Activated CD4-positive, alpha-beta T cell treated with anti-CD3 and anti-CD28 coated beads for 4 hours (primary cell): ENCODE results near the gene PSMC5.
A peak's percentile ranks its signal among the peaks of the same experiment; 100 is the strongest.

ENCODE experiments used
- DNase-seq, 2 donors: peaks; one replicate each; pipeline ENCODE4 v3.0.0-alpha.2; 2020

Gene PSMC5

DNA sequence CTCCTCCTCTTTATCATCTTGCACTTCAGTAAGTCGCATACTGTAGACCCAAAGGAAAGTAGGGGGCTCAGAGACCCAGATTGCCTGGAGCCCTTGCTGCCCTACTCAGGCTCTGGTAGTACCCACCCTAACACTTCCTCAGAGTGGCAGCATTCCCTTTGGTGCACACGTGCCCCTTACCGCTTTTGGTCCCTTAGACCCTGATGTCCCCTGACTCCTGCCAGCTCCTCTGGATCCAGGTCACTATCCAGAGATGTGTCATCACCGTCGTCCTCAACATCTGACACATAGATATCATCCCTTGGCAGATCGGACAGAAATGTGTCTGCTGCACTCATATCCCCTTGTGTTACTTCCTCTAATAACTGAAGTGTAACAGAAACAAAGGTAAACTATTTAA, 5.4 kb upstream of the PSMC5 start:
- no peak for DNase-seq

- no peak for DNase-seq
These were observed 4.7 kb upstream of the PSMC5 start for GRCh38 chr17:63822537-63822936.

DNA sequence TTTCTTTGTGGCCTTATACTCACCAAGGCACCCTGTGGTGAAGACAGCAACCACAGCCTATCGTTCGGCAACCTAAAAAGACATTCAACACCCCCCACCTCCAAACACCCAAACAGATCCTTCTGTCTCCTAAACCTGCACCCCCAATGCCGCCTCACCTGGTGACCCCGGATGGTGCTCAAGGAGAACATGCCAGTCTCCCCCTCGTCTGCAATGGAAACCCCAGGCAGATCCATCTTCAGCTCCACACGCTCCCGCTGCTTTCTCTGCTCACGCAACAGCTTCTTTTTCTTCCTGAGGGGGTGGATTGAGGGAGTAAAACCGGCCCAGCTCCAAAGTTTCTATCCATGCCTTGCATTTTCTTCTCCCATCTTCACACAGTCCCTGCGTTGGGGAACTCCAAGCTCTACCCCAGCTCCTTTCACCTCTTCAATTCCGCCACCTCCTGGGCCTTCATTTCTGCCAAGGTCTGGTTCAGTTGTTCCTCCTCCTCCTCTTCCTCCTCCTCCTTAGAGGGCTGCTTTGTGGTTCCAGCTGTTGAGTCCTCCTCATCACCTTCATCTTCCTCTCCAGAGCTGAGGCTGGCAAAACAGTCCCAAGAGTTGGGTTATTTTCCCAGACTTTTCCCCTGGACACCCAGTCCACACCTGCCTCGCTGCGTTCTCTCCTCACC, 3.4 kb upstream of the PSMC5 start:
- DNase-seq, result no peak

GRCh38 chr17:63824362-63824761, 2.9 kb upstream of the PSMC5 start:
- DNase-seq, result no peak

GRCh38 chr17:63826468-63827001, 696 bp upstream of the PSMC5 start:
- DNase-seq, result no peak

GRCh38 chr17:63827801-63828221, 580 bp downstream of the PSMC5 start:
- DNase-seq, result no peak

- DNase-seq, result no peak
These were observed 1.7 kb downstream of the PSMC5 start for GRCh38 chr17:63828936-63829335.

GRCh38 chr17:63830278-63830677, 3.0 kb downstream of the PSMC5 start:
- no peak for DNase-seq

- no peak for DNase-seq
These were observed 3.8 kb downstream of the PSMC5 start for GRCh38 chr17:63830904-63831491.

DNA sequence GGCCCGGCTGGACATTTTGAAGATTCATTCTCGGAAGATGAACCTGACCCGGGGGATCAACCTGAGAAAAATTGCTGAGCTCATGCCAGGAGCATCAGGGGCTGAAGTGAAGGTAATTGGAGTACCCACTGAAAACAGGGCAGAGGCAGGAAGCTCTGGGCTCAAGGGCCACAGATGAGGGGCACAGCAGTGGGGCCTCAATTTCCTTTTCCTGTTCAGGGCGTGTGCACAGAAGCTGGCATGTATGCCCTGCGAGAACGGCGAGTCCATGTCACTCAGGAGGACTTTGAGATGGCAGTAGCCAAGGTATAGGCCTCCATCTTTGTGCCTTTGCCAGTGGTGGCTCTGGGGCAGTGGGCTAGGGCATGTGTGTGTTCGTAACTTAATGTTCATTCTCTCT, 4.3 kb downstream of the PSMC5 start:
- DNase-seq, result no peak

DNA sequence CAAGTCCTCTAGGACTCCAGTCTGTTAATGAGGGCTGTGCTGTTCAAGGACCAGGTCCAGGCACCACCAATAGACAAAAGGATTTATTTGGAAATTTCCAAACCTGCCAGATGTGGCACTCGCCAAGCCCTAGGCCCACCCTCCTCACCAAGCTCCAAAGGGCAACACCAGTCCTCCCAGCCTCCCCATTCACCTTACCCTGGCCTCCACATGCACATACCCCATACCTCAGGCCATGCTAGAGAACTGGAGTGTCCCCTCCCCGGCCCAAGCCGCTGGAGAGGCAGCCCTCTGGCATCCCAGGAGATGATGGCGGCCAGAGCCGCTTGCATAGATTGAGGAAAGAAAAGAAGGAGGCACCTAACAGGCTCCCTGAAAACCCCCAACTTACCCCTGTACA, 4.8 kb downstream of the PSMC5 start:
- DNase-seq, result no peak

GRCh38 chr17:63832455-63832854, 5.2 kb downstream of the PSMC5 start:
- DNase-seq, result no peak

- no peak for DNase-seq
These were observed 6.0 kb downstream of the PSMC5 start for GRCh38 chr17:63833026-63833740.

DNA sequence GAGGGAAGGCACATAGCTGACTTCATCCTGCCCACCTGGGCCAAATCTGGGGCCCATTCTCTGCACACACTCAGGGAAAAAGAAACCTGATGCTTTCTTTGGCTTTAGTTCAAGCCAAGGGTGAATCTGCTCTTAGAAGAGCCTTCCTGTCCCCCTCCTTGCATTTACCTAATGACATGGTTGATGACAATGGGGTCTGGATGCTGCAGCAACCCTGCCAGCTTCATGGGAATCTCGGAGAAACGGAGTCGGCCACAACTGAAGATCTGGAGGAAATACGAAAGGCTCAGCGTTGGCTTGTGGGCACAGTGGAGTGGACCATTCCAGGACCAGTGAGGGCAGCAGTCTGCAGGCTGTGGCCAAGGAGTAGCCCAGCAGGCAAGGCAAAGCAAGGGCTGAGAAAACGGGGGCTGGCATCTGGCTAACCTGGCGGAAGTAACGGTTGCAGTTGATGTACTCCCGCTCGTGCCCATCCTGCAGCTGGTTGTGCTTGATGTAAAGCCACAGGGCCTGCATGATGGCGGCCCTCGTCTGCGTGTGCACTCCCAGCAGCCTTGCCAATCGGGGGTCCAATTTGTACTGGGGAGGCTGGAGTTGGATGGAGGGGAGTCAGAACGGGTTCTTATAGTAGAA, 6.6 kb downstream of the PSMC5 start:
- DNase-seq, result no peak

DNA sequence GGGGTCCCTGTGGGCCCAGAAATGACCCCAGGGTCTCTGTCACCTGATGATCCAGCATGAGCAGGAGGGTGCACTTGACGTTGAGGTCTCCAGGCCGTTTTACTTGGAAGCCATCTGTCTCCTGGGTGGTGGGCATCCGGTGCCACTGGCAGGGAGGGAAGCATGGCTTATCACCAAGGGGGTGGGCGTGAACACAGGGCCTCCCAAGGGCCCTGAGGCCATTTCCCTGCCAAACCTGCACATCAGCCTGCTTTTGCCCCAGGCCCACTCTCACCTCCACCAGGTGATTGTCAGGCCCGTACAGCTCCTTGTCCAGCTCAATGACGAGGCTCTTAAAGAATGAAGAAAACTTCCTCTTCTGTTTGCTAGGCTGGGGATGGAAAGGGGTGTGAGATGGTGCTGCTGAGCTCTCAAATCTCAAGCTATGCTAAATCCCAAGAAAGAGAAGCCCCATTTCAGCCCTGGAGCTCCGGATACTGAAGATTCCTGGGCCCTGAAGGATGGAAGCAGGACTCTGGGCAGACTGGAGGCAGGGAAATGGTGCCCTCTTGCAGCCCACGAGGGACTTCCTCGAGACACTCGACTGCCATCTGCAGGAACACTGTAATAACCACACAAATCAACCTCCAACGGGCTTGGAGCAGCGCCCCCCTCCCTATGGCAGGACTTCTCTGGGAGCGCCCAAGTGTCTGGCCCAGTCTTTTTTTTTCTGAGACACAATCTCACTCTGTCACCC, 7.4 kb downstream of the PSMC5 start:
- DNase-seq, result peak; percentile 61 to 62

DNA sequence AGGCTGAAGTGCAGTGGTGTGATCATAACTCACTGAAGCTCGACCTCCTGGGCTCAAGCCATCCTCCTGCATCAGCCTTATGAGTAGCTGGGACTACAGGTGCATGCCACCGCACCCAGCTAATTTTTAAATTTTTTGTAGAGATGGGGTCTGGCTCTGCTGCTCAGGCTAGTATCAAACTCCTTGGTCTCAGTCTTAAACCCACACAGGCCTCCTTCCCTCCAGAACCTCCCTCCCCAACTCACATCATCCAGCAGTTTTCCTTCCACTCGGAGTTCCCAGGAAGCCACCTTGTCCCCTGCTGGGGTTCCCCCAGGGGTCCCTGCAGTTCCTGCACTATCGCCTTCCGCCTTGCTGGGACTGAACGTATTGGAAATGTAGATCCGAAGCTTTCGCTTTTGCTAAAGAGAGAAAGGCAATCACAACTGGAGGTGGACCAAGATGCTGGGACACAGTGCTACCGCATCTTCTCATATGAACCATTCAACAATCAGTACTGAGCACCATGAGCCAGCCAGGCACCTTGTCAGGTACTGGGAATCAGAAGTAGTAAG, 8.0 kb downstream of the PSMC5 start:
- DNase-seq, result no peak

GRCh38 chr17:63836811-63837210, 9.6 kb downstream of the PSMC5 start:
- DNase-seq, result no peak

- no peak for DNase-seq
These were observed 10.2 kb downstream of the PSMC5 start for GRCh38 chr17:63837480-63837879.

GRCh38 chr17:63837962-63838600, 10.8 kb downstream of the PSMC5 start:
- DNase-seq, result no peak

DNA sequence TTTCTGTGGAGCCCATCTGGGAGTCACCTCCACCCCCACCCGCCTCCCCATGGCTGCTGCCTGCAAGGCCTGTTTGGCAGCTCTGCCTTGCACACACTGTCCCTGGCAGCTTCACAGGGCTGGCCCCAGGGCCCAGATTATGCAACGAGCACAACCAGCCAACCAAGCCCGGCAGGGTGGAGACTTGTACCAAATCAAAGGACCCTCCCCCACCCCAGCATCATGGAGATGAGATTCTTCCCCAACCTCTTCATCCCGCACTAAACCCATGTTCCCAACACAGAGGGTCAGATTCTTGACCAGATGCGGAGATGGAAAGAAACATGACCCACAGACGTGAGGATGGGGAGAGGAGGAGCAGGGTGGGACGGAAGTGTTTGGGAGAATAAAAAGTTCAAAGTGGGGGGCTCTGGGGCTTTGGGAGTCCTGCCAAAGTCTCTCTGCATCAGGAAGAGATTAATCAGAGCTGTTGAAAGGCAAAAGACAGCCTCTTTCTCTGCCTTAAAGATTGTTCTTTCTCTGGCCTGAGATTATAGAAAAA, 11.5 kb downstream of the PSMC5 start:
- no peak for DNase-seq

DNA sequence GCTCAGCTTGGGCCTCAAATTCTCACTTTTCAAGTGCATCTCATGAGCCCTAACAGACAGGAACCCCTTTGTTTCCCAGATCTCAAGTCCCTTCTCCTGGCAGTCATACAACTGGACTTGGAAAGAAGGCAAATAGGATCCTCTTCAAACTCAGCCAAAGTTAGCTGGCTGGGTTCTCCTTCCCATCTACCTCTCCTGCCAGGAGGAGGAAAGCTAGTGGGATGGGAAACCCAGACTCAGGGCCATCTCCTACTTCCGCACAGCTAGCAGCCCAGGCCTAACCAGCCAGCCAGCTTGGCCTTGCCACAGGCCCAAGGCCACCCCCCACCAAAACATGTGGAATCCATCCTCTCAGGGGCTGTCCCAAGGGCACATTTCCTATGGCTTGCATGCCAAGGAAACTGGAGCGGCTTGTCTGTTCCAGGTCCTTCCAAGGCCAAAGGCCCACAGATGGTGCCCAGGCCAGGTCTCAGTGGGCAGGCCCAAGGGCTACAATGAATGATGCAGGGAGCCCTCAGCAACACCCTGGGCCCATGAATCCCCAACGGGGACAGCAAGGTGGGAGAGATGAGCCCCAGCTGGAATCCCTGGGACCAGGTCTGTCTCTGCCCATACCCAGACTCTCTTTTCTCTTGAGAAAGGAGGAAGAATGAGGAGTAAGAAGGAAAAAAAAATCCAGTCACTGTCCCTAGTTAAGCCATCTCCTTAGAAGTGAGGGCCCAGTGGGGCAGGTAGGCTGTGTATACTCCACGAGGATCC, 13.5 kb downstream of the PSMC5 start:
- no peak for DNase-seq
